Duodenal mucosa (tissue), 2 donors: Measurements from ENCODE around the gene SASH3.

Experiments used
- H3K27ac ChIP-seq: one replicate; pipeline ENCODE4 v1.7.0; 2013; ENCODE audit warnings: low read depth, low read length
- H3K27me3 ChIP-seq, 2 donors: one replicate each; pipeline ENCODE4 v1.7.0; 2013; ENCODE audit warnings: low read length in 2 of 2, control low read depth in 1 of 2; ENCODE audit not compliant: insufficient read depth in 2 of 2, control insufficient read depth in 1 of 2
- H3K36me3 ChIP-seq, 2 donors: one replicate each; pipeline ENCODE4 v1.7.0; 2013; ENCODE audit warnings: low read length in 2 of 2, control low read depth in 1 of 2; ENCODE audit not compliant: insufficient read depth in 2 of 2, control insufficient read depth in 1 of 2
- H3K4me1 ChIP-seq, 2 donors: one replicate each; pipeline ENCODE4 v1.7.0; 2013; ENCODE audit warnings: low read length in 2 of 2, control low read depth in 1 of 2; ENCODE audit not compliant: insufficient read depth in 2 of 2, control insufficient read depth in 1 of 2
- H3K4me3 ChIP-seq, 2 donors: one replicate each; pipeline ENCODE4 v1.7.0; 2013; ENCODE audit warnings: low read length in 2 of 2, low read depth in 1 of 2
- H3K9ac ChIP-seq, 2 donors: one replicate each; pipeline ENCODE4 v1.7.0; 2013; ENCODE audit warnings: low read length in 2 of 2, low read depth in 1 of 2
- H3K9me3 ChIP-seq, 2 donors: one replicate each; pipeline ENCODE4 v1.7.0; 2013; ENCODE audit warnings: low read length in 2 of 2, control low read depth in 1 of 2; ENCODE audit not compliant: control insufficient read depth in 1 of 2

The SASH3 gene

GRCh38 chrX:129771266-129771995, 8.3 kb upstream of the SASH3 start:
- no peaks in the 10 kb centered on the region for H3K36me3 ChIP-seq
- H3K9me3 ChIP-seq = no peaks in the 10 kb centered on the region
- no peaks in the 10 kb centered on the region for H3K27me3 ChIP-seq
- H3K9ac ChIP-seq = no peak overlapping the region
- H3K4me1 ChIP-seq = peaks cover 16 to 36% of the 10 kb centered on the region in 2 donors
- no peak overlapping the region for H3K4me3 ChIP-seq
- H3K27ac ChIP-seq = no peak overlapping the region

DNA sequence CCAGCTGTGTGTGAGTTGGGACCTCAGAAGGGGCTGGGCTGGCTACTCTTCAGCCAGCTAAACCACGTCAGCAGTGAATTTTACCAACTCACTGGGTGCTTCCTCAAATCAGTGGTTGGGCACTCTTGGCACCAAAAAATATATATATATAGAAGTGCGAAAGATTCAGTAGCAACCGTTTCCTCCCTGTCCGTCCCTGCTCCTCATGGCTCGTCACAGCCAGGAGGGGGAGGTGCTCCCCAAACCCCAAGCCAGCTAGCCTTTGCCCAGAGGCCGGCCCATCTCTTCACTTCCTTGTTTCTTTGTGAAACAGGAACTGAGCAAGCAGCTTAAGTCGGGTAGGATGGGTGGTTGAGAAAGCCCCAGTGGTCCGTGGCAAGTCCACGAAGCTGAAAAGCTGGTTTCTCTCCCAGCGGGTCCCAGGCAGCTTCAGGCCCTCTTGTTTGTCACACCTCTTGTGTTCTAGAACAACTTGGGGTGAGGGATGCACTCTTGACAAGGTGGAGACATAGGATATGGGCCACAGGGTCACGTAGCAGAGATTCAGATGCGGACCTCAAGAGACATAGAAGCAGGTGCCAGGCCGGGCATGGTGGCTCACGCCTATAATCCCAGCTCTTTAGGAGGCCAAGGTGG, 6.8 kb upstream of the SASH3 start:
- Histone ChIP-seq H3K27me3 (no peaks in the 10 kb centered on the region), H3K4me3 (peak overlapping the region in 1 of 2 donors; percentile 45), H3K9me3 (no peaks in the 10 kb centered on the region), H3K36me3 (no peaks in the 10 kb centered on the region), H3K9ac (peak overlapping the region in 1 of 2 donors; percentile 25), H3K4me1 (peaks cover 28 to 45% of the 10 kb centered on the region in 2 donors), H3K27ac (peak overlapping the region; percentile 81)

- H3K36me3 ChIP-seq = no peaks in the 10 kb centered on the region
- peak overlapping the region in 1 of 2 donors; percentile 32 for H3K9ac ChIP-seq
- no peaks in the 10 kb centered on the region for H3K9me3 ChIP-seq
- H3K4me3 ChIP-seq = no peak overlapping the region
- peak overlapping the region; percentile 44 for H3K27ac ChIP-seq
- H3K27me3 ChIP-seq = no peaks in the 10 kb centered on the region
- H3K4me1 ChIP-seq = peaks cover 23 to 43% of the 10 kb centered on the region in 2 donors
Measured at GRCh38 chrX:129773649-129774458, 5.9 kb upstream of the SASH3 start.

GRCh38 chrX:129777218-129778030, 2.3 kb upstream of the SASH3 start:
- Histone ChIP-seq H3K9ac (peak overlapping the region; percentile 26 to 56), H3K9me3 (no peaks in the 10 kb centered on the region), H3K4me3 (peak overlapping the region; percentile 4 to 40), H3K27ac (peak overlapping the region; percentile 62), H3K27me3 (no peaks in the 10 kb centered on the region), H3K4me1 (peaks cover 18 to 30% of the 10 kb centered on the region in 2 donors), H3K36me3 (no peaks in the 10 kb centered on the region)

GRCh38 chrX:129779086-129779672, 570 bp upstream of the SASH3 start:
- Histone ChIP-seq H3K9me3 (no peaks in the 10 kb centered on the region), H3K9ac (no peak overlapping the region), H3K36me3 (no peaks in the 10 kb centered on the region), H3K27ac (peak overlapping the region; percentile 10), H3K4me1 (peaks cover 13 to 21% of the 10 kb centered on the region in 2 donors), H3K27me3 (no peaks in the 10 kb centered on the region), H3K4me3 (peak overlapping the region; percentile 17 to 40)

GRCh38 chrX:129780441-129781105, 824 bp downstream of the SASH3 start:
- Histone ChIP-seq H3K9ac (peak overlapping the region in 1 of 2 donors; percentile 56), H3K4me1 (peaks cover 13 to 17% of the 10 kb centered on the region in 2 donors), H3K27ac (peak overlapping the region; percentile 32), H3K4me3 (peak overlapping the region; percentile 60 to 63), H3K36me3 (no peaks in the 10 kb centered on the region), H3K27me3 (no peaks in the 10 kb centered on the region), H3K9me3 (no peaks in the 10 kb centered on the region)

GRCh38 chrX:129781134-129781672, 1.5 kb downstream of the SASH3 start:
- H3K9ac ChIP-seq = peak overlapping the region in 1 of 2 donors; percentile 56
- peak overlapping the region; percentile 60 to 63 for H3K4me3 ChIP-seq
- H3K36me3 ChIP-seq = no peaks in the 10 kb centered on the region
- no peaks in the 10 kb centered on the region for H3K27me3 ChIP-seq
- peaks cover 13 to 17% of the 10 kb centered on the region in 2 donors for H3K4me1 ChIP-seq
- no peaks in the 10 kb centered on the region for H3K9me3 ChIP-seq
- H3K27ac ChIP-seq = peak overlapping the region; percentile 32

DNA sequence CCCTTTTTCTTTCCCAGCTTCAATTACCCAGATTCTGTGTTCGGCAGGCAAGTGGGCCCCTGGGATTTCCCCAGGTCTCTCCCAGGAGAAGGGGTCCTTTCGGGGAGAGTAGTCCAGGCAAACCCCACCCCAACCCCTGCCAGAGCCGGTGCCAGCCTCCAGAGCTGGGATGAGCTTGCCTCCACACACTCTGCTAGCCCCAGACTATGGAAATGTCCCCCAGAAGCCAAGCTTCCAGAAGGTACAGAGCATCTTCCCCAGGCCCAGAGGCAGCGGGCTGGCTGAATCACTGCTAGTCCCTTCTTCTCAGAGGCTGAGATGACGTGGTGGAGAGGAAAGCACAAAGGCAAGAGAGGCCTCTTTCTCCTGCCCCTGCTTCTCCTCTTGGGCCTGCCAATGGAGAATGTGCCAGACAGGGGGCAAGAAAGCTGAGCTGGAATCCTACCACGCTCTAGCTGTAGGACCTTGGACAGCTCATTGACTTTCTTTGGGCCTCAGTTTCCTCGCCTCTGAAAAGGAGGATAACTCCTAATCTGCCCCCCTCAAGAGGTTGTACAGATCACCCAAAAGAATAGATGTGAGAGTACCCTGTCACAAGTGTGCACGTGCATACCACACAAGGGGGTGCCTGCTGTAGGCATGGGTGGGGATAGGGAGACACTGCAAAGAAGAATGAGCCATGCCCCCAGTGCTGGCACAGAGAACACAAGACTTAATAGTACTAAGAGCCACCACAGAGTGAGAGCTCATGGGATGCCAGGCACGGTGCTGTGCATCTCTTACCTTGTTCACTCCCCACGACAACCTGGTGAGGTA, 2.1 kb downstream of the SASH3 start:
- peak overlapping the region in 1 of 2 donors; percentile 25 for H3K9ac ChIP-seq
- no peak overlapping the region for H3K27ac ChIP-seq
- no peaks in the 10 kb centered on the region for H3K9me3 ChIP-seq
- peaks cover 7 to 13% of the 10 kb centered on the region in 2 donors for H3K4me1 ChIP-seq
- H3K36me3 ChIP-seq = no peaks in the 10 kb centered on the region
- H3K27me3 ChIP-seq = no peaks in the 10 kb centered on the region
- peak overlapping the region; percentile 35 to 45 for H3K4me3 ChIP-seq
